ENCODE measurements around the gene EFHC1.
"Not testable (repeated sequence)": the region's sequence is repeated elsewhere in the genome, so short reads cannot be mapped to it uniquely, and the experiment has no call there.

EFHC1 gene, protein sequence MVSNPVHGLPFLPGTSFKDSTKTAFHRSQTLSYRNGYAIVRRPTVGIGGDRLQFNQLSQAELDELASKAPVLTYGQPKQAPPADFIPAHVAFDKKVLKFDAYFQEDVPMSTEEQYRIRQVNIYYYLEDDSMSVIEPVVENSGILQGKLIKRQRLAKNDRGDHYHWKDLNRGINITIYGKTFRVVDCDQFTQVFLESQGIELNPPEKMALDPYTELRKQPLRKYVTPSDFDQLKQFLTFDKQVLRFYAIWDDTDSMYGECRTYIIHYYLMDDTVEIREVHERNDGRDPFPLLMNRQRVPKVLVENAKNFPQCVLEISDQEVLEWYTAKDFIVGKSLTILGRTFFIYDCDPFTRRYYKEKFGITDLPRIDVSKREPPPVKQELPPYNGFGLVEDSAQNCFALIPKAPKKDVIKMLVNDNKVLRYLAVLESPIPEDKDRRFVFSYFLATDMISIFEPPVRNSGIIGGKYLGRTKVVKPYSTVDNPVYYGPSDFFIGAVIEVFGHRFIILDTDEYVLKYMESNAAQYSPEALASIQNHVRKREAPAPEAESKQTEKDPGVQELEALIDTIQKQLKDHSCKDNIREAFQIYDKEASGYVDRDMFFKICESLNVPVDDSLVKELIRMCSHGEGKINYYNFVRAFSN

DNA sequence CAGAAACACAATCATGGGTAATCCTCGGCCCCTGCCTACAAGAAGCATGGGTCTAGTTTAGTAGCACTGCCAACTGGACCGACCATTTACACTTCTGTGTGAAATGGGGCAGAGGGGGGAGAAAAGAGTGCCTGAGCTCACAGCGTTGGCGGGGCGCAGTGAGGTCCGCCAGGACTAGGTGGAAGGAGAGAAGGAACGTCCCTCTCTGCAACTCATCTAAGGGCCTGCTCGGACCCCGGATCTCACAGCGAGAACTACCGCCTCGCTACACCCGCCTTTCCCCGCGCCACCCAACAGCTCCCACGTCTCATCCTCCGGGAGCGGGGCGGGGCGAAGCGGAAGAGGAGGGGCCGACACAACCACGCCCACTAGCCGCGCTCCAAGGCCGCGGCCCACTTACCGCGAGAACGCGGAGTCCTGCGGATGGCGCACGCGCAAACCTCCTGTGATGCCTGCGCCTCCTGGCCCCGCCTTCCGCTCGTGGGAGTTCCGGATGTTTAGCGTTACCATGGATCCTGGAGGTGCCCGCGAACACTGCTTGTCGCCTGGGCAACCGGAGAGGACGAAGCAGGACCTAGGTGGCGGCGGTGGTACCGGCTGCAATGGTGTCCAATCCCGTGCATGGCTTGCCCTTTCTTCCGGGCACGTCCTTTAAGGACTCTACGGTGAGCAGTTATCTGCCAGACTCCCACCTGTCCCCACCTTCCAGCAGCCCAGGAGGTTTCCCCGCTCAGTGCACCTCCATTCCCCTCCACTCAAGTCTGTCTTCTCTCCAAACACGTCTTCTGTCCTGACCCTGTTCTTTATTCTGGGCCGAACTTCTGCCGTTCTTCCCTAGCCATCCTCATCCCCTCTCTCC, at the start of gene EFHC1:
Gene EFHC1, plus strand, starts transcription at position 534 of the 859 bp plus-strand sequence. Its CDS starts 69 bp downstream, at position 603.
- DNase-seq (ENCODE audit: low spot score) = peak; percentile 99

DNA sequence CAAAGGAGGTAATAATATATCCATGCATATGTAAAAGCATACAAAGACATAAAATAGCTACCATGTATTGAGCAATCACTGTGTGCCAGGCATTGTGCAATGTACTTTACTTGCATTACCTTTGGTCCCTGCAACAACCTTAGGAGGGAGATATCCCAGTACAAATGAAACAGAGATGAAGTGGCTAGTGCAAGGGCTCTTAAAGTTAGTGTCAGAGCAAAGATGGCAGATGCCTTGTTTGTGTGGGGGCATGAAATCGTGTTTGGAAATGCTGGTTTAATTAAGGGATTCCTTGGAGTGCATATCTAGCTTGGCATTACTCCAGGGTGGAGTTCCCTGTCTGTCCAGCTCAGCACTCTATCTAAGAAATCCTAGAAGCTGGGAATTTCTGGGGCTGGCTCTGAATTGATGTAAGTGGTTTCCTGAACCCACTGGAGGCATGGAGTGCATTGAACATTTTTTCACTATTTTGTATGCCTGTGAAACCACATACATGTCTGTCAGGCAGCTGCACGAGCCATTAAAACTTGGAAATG, 48.4 kb upstream of the EFHC1 start:
- DNase-seq (ENCODE audit: low spot score) = no peak

DNA sequence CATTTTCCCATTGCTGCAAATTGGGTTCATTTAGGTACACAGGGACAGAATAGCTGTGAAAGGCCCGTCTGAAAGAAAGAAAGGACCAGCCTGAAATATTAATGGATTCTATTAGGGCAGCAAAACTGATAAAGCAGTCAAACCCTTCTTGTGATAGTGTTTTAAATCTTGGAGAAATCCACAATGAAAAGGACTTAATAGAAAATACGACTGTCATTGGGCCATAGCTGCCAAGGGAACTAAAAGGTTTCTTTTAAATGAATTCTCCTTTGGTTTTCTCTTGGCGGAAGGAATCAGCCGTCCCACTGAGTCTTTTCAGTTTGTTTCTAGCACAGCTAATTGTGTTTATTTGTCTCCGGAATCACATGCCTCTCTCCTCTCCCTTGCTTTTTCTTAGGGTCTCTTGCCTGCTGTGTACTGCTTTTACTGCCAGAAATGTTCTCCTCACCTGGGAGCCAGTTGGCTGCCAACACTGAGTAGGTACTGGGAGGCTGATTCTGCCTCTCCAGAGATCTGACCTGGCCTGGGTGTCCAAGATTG, 46.9 kb upstream of the EFHC1 start:
- no peak for DNase-seq (ENCODE audit: low spot score)

DNA sequence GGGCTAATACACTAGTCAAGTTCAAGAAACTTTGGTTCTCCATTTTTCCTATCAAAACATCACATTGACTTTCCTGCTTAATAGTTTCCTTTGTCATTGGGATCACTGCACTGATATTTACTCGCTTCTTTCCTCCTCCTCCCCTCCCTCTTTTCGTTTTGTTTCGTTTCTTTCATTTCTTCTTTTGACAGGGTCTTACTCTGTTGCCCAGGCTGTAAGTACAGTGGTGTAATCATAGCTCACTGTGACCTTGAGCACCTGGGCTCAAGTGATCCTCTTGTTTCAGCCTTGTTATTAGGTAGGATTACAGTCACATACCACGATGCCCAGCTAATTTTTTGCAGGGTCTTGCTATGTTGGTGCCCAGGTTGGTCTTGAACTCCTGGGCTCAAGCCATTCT, 45.9 kb upstream of the EFHC1 start:
- no peak for DNase-seq (ENCODE audit: low spot score)

DNA sequence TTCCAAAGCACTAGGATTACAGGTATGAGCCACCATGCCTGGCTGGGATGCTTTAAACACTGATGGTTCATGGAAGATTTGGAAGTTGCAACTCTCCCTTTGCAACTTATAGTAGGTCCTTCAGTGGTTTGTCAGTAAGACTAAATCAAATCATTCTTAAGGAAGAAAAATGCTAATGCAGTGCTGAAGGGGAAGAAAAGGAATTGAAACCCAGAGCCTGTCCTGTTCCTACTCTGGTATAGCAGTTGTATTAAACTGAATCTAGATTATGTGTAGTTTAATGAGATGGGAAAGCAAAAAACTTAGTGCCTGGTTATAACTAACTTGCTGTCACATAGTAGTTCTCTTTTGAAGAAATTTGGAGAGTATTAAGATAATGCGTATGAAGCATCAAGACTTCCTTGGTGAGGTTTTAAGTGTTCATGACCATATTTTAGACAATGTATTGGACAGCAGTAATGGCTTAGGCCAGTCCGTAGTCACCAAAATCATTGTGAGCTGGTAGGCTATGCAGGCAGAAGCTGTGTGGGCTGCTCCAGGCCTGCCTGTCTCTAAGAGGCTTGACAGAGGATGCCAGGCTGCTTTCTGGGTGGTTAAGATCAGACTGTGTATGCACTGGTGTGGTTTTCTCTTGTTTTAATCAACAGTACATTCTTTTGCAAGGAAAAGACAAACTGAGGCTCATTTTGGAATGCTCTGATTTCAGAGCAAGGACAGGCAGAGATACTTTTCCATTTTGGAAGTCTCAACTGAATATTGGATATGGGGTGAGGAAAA, 44.2 kb upstream of the EFHC1 start:
- DNase-seq (ENCODE audit: low spot score) = no peak

DNA sequence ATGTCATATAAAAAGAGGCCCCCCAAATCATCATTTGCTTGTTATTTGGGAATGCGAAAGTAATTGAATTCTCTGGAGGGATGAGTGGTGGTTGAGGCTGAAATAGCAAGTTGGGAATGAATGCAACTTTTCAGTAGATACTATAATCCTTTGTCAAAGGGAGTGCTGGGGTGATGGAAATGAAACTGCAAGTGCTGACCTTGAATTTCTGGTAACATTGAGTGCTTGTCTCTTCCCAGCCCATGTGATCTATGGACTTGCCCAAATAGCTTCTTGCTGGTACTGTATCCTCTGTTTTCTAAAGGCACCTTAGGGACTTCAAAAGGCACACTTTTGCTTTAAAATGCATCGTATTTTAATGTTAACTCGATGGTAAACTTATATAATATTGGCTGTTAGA, 43.4 kb upstream of the EFHC1 start:
- DNase-seq (ENCODE audit: low spot score) = no peak

DNA sequence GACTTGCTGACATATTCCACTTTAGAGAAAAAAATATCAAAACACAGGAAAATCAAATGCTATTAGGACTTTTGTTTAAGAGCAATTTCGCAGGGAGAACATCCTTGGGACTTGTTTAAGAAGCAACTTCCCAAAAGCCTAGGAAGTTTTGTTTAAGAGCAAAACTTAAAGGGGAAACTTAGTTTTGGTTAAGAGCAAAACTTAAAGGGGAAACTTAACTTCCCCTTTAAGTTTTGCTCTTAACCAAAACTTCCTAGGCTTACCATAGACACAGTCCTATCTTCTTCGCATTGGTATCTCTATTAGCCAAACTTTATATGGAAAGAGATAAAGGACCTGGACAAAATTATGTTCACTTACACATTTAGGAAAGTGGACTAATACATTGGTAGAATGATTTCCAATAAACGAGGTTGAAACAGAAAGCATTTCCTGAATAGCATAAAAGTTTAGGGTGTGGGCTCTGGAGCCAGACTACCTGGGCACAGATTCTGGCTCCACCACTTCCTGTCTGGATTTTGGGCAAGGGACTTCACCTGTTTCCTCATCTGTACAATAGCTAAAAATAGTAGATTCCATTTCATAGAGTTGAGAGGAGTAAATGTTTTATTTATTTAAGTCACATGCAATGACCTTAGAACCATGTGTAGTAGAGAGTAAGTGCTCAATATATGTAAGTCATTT, 42.5 kb upstream of the EFHC1 start:
- no peak for DNase-seq (ENCODE audit: low spot score)

DNA sequence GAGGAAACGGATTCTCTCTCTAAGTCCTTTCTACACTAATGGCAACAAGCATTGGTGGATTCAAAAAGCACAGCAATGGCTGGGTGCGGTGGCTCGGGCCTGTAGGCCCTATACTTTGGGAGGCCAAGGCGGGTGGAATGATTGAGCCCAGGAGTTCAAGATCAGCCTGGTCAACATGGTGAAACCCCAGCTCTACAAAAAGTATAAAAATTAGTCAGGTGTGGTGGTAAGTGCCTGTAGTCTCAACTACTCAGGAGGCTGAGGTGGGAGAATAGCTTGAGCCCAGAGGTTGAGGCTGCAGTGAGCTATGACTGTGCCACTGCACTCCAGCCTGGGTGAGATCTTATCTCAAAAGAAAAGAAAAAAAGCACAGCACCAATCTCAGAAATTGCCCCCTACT, 38.9 kb upstream of the EFHC1 start:
- no peak for DNase-seq (ENCODE audit: low spot score)

DNA sequence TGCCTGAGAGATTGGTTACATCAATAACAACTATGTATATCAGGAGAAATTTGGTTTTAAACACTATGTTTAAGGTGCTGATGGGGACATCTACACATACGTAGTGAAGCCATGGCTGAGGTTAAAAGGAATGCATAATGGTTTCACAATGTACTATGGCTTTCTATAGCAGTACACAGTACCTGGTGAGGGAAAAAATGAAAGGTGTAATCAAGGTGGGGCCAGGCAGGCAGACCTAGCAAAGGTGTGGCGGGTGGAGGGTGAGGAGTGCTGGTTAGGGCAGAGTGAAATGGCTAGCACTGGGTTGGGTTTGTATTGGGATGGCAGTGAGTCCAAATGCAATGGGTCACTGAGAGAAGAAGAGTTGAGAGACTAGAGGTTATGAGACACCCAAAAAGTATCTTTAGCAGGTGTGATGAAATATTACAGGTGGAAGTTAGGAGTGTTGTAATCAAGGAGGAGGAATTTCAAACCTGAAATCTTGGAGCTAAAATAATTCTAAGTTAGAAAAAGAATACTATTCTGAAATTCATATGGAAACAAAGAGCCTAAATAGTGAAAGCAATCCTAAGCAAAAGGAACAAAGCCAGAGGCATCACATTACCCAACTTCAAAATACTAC, 35.9 kb upstream of the EFHC1 start:
- DNase-seq (ENCODE audit: low spot score) = no peak

DNA sequence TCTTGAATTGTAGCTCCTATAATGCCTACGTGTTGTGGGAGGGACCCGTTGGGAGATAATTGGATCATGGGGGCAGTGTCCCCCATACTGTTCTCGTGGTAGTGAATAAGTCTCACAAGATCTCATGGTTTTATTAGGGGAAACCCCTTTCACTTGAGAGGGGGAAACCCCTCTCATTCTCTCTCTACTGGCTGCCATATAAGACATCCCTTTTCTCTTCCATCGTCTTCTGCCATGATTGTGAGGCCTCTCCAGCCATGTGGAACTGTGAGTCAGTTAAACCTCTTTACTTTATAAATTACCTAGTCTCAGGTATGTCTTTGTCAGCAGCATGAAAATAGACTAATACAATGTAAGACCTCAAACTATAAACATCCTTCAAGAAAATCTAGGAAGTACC, 35.1 kb upstream of the EFHC1 start:
- no peak for DNase-seq (ENCODE audit: low spot score)

DNA sequence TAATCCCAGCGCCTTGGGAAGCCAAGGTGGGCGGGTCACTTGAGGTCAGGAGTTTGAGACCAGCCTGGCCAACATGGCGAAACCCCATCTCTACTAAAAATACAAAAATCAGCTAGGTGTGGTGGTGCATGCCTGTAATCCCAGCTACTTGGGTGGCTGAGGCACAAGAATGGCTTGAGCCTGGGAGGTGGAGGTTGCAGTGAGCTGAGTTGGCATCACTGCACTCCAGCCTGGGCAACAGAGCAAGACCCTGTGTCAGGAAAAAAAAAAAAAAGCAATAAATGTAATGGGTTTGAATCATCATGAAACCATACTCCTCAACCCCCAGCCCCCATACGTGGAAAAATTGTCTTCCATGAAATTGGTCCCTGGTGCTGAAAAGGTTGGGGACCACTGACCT, 32.0 kb upstream of the EFHC1 start:
- not testable (repeated sequence) for DNase-seq (ENCODE audit: low spot score)

DNA sequence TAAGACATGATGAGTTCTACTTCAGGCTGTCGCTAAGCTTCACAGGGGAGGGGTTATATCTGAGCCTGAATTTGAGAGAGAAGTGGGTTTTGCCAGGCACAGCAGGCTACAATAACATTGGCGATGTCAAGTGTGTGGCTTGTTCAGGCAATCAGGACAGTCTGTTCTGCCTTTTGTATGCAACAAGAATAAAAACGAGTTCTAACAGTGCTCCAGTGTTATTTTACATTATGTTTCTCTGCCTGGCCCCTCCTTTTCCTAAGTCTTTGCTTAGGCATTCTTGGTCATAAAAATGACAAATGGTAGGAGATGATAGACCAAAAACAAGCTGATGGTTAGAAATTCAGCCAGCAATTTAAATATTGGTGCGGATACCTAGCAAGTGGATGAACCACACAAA, 31.4 kb upstream of the EFHC1 start:
- DNase-seq (ENCODE audit: low spot score) = no peak

DNA sequence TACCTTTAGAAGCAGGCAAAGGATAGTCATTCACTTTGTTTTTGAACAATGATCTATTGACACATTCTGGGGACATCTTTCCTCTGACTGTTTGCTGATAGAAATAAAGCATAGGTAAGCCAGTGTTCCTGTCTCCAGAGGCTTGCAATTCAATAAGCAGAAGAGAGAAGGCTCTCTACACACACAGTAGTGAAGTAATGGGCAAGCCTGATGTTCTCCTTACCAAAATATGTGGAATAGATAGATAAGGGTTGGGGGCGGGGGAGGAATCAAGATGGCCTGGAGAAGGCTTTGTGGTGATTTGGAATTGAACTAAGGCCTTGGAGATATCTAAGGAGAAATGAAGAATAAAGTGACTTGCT, 30.9 kb upstream of the EFHC1 start:
- DNase-seq (ENCODE audit: low spot score) = no peak

DNA sequence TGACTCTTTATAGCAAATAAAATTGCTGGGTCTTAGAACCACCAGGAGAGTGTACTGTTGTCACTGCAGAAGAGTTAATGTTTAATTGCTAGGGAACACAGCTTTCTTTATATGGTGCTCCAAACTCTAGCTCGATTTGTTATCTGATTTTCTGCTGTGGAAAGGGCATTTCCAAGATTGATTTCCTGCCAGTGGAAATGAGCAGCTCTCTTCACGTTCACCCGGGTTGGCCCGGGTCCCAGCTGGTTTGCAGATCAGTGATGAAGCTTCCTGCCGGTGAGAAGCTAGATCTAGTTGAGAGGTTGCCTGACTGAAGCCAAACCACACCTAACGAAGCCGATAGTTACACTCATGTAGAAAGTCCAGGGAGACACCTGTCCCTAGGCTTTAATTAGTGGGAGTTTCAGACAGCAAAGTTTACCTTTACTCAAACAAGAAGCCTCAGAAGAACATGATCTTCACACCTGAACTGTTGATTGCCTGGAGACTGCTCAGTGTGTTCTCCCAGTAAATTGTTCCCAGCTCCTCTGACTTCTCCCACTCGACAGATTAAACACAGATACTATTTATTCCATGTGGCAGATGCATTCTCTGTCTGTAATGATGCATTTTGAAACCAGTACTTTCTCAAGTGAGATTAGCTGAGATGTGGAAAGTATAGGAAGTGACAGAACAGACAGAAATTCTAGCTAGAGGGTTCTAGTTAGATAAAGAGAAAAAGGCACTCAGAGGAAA, 30.3 kb upstream of the EFHC1 start:
- DNase-seq (ENCODE audit: low spot score) = no peak

DNA sequence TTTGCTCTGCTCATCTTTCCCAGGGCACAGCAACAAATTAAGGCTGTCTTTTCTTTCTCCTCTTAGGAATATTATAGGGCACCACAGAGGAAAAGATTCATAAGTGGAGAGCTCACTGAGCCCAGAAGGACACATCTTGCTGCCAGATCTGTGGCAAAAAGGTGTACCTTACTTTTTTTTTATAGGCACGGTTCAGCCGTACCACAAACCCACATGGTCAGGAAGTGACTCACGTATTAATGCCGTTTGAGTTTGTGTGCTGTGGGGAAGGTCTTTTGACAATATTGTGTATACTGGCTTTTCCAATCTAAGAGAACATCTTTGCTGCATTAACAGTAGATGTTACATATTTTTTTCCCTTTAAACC, 29.8 kb upstream of the EFHC1 start:
- DNase-seq (ENCODE audit: low spot score) = no peak

DNA sequence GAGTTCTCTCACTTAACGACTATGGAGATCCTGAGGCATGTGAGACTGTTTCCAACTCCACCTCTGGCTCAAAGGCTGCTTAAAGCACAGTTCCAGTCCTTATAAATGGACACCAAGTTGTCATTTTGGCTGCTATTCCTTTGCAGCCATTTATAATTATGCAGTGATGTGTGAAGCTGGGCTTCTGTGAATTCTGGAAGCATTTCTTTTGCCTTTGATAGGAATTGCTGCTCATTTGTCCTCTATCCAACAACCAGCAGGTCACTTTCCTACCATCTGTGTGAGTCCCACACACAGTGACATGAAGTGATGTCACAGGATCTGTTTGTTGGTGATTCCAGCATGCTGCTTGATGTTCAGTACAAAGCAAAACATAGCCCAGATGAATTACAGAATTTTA, 28.5 kb upstream of the EFHC1 start:
- DNase-seq (ENCODE audit: low spot score) = no peak

DNA sequence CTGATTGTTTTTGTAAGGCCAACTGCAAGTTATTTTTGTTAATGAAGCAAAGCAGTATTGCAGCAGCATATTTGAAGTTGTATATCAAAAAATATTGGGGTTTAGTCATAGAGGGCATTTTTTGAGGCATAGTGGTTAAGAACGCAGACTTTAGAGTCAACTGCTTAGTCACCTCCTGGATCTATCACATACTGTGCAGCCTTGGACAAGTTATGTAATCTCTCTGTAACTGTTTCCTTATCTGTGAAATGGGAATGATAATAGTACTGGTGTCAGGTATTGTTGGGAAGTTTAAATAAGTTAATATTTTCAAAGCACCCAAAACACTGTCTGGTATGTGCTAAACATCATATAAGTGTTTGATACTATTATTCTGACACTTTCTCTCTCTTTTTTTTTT, 27.2 kb upstream of the EFHC1 start:
- DNase-seq (ENCODE audit: low spot score) = no peak

DNA sequence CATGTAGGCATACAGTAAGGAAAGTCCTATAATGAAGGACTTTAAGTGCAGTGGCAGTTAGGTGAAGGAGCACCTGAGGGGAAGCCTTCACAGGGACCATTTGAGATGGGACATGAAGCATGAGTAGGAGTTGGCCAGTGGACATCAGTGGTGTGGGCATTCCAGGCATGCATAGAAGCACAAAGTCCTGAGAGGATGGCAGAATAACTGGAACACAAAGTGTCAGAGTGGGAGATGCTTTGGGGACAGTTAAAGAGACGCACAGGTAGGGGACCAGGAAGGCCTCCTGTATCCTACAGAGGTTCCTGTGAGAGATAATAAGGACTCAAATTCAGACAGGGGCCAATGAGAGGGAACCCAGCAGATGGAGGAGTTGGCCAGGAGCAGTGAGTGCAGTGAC, 26.4 kb upstream of the EFHC1 start:
- DNase-seq (ENCODE audit: low spot score) = no peak

DNA sequence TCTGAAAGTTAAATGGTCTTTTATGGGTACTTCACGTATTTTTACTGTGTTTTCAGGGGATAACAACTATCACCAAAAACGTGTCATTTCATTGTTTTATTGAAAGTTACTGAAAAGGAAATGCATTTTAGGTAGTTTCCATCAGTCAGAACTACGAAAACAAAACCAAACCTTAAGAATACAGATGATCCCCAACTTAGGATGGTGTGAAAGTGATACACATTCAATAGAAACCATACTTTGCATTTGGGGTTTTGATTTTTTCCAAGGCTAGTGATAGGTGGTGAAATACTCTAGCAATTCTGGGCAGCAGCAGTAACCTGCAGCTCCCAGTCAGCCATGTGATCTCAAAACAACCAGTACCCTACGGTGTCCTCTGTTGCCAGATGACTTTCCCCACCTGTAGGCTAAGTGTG, 25.9 kb upstream of the EFHC1 start:
- no peak for DNase-seq (ENCODE audit: low spot score)

DNA sequence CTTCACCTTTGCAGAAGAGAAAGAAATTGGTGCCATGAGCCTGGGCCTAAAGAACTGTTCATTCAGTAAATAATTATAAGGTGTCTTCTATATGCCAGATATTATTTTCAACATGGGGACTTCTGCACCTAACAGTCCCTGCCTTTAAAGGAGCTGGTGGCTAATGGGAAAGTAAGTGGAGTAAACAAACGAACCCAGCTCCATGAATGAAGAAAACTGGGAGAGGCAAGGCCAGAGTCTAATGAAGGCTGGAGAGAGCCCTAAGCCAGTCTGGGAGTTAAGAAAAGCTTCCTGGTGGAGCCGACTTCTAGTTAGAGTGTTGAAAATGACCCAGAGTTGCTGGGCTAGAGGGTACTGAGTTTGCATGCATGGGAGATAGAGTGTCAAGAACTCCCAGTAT, 24.2 kb upstream of the EFHC1 start:
- DNase-seq (ENCODE audit: low spot score) = no peak

Measured in ecto neural progenitor cell (in vitro differentiated cells).